Panc1 (cell line): ENCODE measurements around the gene CEP131.

Experiments used
- CTCF ChIP-seq: fragments of 450-650 bp; IDR thresholded peaks from 2 replicates; pipeline ENCODE4 v1.5.1; 2017; ENCODE audit warnings: mild to moderate bottlenecking
- POLR2AphosphoS5 ChIP-seq: IDR thresholded peaks from 2 replicates; pipeline ENCODE4 v1.6.1; 2012; ENCODE audit warnings: mild to moderate bottlenecking, low read depth, low read length, moderate library complexity
- SIN3A ChIP-seq: IDR thresholded peaks from 2 replicates; pipeline ENCODE4 v1.6.1; 2012; ENCODE audit warnings: low read depth, mild to moderate bottlenecking, low read length, moderate library complexity, borderline replicate concordance; ENCODE audit not compliant: insufficient read depth

- TF ChIP-seq CTCF, result no peak
- TF ChIP-seq POLR2AphosphoS5, result no peak
- TF ChIP-seq SIN3A, result no peak
Observed at GRCh38 chr17:81223762-81224130, 981 bp upstream of the CEP131 start.
